Activated naive CD4-positive, alpha-beta T cell treated with anti-CD3 and anti-CD28 coated beads, Interleukin-2, amount 50 U/mL, for 16 hours (primary cell): ENCODE measurements around the gene GOLGA6A.

Experiments used
- DNase-seq: peaks from one replicate; pipeline ENCODE4 v3.0.0-alpha.2; 2020

GOLGA6A gene

DNA sequence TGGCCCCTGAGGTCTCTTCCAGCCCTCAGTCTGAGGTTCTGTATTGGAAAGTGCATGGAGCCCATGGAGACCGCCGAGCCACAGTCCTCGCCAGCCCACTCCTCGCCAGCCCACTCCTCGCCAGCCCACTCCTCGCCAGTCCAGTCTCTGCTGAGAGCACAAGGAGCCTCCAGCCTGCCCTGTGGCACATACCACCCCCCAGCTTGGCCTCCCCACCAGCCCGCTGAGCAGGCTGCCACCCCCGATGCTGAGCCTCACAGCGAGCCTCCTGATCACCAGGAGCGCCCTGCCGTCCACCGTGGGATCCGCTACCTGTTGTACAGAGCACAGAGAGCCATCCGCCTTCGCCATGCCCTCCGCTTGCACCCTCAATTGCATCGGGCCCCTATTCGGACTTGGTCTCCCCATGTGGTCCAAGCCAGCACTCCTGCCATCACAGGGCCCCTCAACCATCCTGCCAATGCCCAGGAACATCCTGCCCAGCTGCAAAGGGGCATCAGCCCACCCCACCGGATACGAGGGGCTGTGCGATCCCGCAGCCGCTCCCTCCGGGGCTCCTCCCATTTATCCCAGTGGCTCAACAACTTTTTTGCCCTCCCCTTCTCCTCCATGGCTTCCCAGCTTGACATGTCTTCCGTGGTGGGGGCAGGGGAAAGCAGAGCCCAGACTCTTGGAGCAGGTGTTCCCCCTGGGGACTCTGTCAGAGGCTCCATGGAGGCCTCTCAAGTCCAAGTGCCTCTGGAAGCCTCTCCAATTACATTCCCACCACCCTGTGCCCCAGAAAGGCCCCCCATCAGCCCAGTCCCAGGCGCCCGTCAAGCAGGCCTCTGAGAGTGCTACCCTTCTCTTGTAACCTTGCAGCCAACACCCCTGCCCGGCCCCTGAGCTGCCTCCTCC is 47.0 kb downstream of the GOLGA6A start:
- DNase-seq, result no peak

DNA sequence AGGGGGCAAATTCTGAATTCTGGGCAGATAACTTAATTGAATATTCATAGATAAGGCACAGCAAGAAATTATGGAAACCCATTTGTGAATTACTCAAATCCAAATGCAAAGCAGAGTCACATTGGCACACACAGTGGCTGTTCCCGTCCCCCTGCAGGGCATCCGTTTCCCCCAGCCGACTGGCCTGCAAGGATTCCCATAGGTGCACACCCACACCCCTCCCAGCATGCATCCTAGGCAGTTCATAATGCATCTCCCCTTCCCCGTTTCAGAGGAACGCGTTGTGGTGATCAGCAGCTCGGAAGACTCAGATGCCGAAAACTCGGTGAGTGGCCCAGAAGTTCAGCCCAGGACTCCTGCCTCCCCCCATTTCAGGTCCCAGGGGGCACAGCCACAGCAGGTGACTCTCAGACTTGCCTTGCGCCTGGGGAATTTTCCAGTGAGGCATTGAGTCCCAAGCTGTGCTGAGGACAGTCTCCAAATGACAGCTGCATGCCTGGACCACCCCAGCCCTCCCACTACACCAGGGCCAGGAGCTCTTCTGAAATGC is 48.1 kb downstream of the GOLGA6A start:
- DNase-seq, result no peak

DNA sequence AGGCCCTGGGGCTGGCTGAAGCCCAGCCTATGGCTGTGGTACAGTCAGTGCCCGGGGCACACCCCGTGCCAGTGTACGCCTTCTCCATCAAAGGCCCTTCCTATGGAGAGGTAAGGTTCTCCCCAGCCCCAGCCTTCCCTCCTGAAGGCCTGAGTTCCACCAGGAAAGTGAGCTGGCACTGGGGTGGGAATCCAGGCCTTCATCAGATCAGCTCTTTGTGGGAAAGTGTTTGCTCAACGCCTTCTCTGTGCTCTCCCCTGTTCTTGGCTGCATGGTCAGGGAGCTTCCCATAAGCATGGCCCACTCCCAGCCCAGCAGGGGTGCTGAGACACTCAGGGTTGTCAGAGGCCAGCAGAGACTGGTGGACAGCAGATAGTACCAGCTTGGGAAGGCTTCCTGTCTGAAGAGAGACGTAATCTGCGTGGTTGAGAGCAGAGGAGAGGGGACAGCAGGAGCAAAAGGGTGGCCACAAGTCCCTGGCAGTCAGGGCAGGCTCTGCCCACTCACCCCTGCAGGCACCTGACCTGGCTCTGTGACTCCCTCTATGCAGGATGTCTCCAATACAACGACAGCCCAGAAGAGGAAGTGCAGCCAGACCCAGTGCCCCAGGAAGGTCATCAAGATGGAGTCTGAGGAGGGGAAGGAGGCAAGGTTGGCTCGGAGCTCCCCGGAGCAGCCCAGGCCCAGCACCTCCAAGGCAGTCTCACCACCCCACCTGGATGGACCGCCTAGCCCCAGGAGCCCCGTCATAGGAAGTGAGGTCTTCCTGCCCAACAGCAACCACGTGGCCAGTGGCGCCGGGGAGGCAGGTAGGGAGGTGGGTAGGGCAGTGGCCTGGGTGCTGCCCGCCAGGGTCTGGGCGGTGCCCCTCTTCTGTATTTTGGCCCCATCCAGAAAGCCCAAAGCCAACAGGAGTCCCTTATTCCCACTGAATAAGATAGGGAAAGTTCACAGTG is 49.5 kb downstream of the GOLGA6A start:
- DNase-seq, result no peak

DNA sequence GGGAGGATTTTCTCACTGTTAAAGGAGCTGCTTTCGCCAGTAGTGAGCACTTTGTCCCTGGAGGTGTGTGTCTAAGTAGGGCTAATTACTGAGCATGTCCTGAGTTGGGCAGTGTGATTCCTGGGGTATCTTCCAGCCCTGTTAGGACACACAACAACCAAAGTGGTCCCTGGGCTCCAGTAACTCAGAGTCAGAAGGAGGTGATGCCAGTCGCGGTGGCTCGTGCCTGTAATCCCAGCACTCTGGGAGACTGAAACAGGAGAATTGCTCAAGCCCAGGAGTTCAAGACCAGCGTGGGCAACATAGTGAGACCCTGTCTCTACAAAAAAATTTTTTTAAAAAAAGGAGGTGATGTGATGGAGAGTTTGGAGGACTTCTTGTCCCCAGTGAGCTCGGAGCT is 50.3 kb downstream of the GOLGA6A start:
- no peak for DNase-seq

DNA sequence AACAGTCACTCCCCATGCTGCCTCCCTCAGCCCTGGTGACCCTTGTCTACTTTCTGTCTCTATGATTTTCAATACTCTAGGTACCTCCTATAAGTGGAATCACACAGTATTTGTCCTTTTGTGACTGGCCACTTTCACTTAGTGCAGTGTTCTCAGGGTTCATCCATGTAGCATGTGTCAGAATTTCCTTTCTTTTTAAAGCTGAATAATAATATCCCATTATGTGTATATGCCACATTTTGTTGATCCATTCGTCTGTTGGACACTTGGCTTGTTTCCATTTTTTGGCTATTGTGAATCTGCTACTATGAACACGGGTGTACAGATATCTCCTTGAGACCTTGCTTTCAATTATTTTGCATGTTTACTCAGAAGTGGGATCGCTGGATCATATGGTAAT is 53.7 kb downstream of the GOLGA6A start:
- no peak for DNase-seq

DNA sequence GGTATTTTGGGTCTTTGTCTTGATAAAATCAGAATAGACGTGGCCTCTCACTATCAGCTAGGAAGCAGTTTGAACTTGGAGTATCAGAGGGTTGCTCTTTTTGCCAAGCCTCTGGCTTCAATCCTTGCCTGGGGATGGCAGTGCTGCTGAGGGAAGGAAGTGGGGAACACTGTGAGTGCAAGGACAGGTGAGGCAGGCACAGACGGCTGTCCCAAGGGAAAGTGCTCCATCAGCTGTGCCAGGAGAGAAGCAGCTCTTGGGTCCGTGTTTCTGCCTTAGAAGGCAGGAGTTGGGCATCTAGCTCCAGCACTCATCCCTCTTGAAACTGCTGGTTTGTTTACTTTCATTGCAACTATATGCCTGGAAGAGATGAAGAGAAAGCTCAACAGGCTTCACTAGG is 54.7 kb downstream of the GOLGA6A start:
- DNase-seq, result no peak

DNA sequence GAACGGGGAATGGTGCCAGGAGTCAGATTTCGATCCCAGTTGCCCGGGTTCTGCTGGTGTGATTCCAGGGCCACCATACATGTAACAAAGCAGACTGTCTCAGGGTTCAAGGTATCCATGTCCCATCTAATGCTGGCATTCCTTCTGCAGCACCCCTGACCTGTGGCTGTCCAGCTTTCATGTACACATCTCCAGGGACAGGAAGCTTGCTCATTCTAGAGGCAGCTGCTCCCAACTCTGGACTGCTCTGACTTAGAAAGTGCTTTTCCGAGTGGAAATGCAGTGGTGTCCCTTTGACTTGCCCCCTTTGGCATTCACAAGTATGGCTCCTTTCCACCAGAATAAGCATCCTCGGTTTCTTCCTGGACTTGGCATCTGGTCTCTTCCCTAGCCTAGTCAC is 56.9 kb downstream of the GOLGA6A start:
- DNase-seq, result no peak

DNA sequence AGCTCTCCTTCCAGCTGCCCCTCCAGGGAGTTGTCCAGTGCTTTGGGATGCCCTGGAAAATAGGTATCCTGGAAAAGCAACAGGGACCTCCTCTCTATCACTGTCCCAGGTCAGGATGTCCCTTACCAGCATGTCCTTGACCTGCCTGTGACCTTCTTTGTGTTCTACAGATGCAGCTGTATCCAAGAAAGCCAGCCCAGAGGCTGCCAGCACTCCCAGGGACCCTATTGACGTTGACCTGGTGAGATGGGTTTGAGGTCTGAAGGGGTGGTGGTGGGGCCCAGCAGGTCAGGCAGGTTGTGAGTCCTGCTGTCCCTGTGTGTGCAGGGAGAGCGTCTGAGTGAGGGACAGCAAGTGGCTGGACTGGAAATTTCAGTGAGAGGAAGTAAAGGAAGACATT is 57.7 kb downstream of the GOLGA6A start:
- DNase-seq, result no peak

DNA sequence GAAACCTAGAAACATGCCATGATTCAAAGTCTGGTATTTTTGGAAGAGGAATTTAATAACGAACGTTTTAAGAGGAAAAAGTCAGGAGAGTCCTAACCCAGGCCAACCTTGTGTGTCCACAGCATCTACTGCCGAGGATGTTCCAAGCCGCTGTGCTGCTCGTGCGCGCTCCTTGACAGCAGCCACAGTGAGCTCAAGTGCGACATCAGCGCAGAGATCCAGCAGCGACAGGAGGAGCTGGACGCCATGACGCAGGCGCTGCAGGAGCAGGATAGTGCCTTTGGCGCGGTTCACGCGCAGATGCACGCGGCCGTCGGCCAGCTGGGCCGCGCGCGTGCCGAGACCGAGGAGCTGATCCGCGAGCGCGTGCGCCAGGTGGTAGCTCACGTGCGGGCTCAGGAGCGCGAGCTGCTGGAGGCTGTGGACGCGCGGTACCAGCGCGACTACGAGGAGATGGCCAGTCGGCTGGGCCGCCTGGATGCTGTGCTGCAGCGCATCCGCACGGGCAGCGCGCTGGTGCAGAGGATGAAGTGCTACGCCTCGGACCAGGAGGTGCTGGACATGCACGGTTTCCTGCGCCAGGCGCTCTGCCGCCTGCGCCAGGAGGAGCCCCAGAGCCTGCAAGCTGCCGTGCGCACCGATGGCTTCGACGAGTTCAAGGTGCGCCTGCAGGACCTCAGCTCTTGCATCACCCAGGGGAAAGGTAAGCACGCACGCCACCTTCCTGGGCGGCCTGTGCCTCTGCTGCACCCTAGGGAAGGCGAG is 59.5 kb downstream of the GOLGA6A start:
- no peak for DNase-seq
